Stimulated activated CD4-positive, alpha-beta T cell treated with anti-CD3 and anti-CD28 coated beads, Interleukin-4, amount 100 ng/mL, for 48 hours (primary cell): ENCODE measurements around the gene NPHP4.
A peak's percentile ranks its signal among the peaks of the same experiment; 100 is the strongest.
"Not testable (repeated sequence)": the region's sequence is repeated elsewhere in the genome, so short reads cannot be mapped to it uniquely, and the experiment has no call there.

Experiments
- DNase-seq, 2 donors: peaks; one replicate each; pipeline ENCODE4 v3.0.0-alpha.2; 2020; ENCODE audit warnings: low read depth in 2 of 2

NPHP4 gene

DNA sequence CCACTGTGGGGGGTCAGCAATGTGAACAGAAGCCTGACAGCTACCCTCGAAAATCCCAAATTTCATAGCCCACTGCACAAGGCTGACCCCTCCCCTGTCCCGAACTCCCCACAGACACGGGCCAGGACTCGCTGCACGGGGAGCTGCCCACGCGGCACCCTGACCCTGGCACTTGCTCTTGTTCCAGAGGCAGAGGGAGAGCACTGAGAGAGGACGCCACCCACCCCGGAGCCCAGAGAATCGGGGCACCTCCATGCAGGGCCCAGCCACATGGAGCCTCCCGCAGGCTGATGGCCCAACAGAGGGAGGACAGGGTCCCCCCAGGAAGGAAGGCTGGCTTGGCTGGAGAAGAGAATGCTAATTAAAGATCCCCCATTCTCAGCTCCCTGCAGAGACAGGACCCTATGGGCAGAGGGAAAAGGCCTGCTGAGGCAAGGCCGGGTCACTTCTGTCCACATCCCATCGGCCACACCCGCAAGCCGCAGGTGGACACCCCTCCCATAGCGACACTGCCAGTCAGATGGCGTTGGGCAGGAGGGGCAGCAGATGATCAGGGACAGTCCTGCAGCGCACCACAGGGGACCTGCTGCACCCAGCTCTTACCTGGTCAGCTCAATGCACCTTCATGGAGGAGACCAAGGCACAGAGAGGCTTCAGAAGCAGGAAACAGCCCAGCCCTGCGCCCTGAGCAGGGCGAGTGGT, 136.9 kb downstream of the NPHP4 start:
- DNase-seq: no peak

DNA sequence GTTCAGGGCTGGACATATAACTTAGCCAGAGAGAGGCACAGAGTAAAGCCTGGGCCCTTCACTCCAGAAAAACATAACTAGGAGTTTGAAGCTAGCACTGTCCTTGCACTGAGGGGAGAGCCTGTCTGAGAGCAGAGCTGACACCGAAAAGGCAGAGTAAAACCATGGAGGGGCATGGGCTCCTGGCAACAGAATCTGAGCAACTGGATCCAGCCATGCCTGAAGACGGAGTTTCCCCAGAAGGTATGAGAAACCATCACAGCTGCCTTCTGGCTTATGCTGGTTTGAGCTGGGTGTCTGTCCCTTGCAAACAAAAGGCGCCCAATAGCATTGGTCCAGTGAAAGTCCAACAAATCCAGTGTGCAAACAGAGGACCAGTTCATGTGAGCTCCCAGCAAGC, 137.5 kb downstream of the NPHP4 start:
- no peak for DNase-seq

DNA sequence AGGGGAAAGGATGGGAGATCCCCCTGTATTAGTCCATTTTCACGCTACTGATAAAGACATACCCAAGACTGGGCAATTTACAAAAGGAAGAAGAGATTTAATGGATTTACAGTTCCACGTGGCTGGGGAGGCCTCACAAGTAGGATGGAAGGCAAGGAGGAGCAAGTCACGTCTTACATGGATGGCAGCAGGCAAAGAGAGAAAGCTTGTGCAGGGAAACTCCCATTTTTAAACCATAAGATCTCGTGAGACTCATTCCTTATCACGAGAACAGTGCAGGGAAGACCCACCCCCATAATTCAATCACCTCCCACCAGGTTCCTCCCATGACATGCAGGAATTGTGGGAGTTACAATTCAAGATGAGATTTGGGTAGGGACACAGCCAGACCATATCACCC, 138.4 kb downstream of the NPHP4 start:
- DNase-seq: not testable (repeated sequence)

DNA sequence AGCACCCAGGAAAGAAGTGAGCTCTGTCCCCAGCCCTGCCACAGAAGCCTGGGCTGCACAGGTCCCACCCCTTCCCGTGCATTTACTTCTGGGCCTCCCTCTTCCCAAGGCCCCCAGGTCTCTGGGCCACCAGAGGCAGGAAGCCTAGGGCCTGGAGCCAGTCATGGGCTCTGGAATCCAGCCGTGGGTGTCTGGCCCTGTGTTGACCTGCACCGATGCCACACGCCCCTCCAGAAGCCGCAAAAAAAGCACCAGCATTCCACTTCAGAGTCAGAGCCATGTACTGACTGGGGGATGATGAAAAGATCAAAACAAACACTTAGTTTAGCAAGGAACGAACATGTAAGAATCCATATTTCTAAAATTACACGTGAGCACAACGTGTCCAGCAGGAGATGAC, 141.7 kb downstream of the NPHP4 start:
- no peak for DNase-seq

DNA sequence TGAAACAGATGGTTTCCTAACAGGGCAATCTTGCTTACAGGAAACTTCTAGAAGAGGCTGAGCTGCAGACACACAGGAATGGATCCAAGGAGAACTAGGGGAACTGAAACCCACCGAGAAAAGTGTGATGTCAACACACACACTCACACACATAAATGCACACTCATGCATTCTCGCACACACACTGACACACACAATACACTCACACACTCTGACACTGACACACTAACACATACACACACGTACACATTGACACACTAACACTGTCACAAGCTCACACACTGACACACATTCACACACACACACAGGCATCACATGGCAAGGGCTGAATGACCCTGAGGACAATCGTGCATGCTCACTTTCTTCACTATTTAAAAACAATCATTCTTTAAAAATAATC, 142.7 kb downstream of the NPHP4 start:
- no peak for DNase-seq

DNA sequence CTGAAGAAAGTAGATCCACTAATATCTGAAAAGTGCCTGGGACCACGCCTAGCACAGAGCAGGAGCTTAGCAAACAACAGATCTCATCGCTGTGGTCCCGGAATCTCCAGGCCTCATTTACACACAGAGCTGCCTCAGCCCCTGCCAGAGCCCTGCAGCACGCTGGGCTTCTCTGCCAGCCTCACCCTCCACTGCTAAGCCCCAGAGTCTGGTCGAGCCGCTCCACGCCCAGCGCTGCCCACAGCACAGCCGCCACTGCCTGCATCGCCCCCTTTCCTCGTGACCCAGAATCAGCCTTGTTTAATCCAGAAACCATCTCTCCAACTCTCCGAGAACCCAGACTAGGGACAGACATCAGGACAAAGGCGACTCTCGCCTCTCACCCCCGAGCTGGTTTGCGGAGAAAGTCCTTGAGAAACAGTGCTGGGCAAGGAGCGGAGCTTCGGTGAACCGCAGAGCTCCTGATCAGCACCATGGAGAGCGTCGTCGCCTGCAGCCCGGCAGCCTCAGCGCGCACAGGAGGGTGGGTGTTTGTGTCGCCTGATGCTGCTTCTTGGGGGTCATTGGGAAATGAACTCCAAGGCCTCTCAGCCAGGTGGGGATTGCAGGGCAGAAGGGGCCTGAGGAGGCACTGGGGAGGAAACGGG, 145.1 kb downstream of the NPHP4 start:
- peak in 1 of 2 donors; percentile 4 for DNase-seq

DNA sequence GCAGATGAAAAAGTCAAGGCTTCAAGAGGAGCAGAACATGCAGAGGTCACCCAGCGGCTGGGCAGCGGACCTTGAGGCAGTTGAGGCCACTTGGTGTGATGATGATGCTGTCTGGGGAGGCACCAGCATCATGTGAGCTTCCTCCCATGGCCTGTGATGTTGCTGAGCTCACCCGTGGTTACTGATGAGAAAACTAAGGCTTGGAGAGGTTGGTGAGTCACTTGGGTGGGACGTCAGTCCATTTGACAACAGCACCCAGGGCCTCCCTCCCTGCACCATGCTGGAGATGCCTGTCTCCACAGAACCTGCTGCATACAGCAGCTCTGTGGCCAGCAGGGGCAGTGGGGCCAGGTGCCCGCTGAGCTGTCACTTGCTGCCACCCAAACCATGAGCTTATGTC, 146.8 kb downstream of the NPHP4 start:
- DNase-seq: no peak

DNA sequence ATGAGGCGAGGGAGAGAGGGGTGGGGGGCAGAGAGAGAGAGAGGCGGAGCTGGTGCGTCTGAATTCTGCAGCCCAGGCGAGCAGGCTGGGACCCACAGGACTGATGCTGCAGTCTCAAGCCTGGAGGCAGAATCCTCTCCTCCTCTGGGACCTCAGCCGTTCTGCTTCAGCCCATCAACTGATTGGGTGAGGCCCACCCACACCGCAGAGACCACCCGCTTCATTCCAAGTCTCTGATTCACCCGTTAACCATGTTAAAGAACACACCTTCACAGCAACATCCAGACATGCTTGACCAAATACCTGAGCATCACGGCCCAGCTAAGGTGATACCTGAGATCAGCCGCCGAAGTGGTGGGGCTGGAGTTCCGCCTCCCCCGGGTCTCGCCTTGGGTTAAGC, 147.8 kb downstream of the NPHP4 start:
- no peak for DNase-seq

DNA sequence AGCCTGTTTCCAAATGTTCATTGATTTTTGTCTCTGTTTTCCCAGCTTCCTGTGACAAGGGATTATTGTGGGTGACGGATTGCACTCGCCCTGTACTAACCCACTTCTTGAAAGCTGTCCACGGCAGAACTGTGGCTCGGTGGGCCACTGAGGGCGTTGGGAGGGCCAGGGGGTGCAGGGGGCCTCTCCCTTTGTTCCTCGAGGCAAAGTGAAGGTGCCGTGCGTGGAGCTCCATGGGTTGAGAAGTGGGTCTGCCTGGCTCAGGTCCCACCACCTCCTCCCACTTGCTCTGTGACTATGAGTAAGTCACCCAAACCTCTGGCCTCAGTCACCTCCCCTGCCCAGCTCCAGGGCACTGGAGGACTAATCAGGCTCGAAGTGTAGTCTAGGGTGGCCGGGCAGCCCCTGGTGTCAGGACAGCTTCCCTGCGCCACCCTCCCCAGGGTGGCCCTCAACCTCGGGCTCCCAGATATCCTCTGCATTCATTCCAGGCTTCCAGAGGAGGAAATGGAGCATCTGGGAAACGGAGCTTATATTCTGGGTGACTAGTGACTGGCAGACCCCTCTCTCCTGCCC, 148.6 kb downstream of the NPHP4 start:
- DNase-seq: no peak

DNA sequence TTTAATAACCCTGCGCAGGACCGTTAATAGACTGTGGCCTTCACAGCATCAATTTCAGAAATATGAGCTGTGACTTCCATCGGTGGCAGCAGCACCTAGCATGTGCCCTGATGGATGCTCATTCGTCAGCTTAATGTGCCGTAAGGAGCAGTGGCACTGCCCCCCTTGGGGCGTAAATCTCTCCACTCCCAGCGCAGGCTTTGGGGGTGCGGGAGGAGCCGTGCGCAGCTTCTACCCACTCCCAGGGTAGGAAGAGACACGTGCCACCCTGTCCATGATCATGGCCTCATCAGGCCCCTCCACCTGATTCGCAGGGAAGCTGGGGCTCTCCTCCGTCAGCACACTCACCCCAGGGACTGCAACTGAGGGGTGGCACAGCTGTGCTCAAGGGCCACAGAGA, 149.5 kb downstream of the NPHP4 start:
- no peak for DNase-seq

DNA sequence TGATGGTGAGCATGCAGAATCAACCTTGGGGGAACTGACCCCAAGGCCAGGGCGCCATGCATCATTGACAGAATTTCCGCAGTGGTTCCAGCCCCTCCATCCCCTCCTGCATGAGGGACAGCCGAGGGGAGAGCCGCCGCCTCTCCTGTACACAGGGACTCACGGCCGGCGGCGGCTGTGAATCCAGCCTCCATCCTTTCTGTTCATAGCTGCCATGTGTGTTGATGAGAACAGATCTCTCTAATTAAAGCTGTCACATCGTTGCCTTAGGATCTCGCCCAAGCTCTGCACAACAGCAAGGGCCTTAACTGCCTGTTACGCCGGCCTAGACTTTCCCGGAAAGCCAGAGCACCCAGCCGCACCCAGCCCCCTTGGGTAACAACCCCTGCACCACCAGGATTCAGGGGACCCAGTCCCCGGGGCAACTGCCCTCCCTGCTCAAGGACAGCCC, 151.6 kb downstream of the NPHP4 start:
- no peak for DNase-seq

DNA sequence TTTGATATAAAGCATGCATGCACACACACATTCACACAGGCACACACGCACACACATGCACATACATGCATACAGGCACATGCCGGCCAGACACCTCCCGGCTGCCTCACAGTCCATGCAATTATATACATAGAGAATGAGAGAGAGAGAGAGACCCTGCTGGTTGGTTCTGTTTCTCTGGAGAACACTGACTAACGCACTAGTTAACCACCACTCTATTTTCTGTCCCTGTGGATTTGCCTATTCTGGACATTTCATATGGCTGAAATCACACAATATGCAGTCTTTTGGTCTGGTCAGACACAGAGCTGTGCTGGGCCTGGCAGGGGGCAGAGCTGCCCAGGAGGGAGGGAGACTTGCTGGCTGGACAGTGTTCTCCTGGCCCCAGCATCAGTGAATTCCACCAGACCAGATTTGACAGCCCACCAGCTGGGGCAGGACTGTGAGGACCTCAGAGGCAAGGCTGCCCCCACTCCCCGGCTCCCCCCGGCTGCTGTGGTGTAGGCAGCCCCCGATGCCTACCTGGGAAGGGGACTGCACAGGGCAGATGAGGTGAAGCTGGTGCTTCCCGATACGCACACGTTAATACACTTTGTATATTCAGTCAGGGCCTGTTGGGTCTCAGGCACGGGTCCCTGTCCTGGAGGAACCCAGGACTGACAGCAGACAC, 152.2 kb downstream of the NPHP4 start:
- DNase-seq: no peak

DNA sequence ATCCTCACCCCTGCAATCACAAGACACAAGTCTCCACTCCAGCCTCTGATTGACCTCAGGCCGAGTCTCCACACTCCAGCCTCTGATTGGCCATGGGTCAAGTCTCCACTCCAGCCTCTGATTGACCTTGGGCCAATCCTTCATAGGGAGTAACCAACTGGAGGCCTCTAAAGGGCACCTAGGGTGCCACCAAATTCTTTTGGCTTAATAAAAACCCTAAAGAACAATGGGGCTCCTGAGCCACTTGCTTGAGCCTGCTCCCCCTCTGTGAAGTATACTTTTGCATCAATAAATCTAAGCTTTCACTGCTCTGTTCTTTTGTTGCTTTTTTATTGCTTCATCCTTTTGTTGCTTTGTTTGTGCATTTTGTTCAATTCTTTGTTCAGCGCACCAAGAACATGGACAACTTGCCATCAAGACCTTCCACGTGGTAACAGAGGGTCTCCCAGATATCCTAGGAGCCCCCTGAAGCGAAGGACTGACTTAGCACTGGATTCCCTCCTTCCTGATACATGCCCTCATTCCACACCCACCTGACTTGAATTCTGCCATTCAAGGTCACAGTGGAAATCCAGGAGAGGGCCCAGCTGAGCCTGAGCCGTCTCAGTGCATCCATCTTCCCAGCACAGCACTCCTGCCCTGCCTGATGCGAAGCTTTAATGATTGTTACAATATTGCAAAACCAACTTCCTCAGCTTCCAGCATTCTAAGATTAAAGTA, 152.9 kb downstream of the NPHP4 start:
- DNase-seq: no peak

DNA sequence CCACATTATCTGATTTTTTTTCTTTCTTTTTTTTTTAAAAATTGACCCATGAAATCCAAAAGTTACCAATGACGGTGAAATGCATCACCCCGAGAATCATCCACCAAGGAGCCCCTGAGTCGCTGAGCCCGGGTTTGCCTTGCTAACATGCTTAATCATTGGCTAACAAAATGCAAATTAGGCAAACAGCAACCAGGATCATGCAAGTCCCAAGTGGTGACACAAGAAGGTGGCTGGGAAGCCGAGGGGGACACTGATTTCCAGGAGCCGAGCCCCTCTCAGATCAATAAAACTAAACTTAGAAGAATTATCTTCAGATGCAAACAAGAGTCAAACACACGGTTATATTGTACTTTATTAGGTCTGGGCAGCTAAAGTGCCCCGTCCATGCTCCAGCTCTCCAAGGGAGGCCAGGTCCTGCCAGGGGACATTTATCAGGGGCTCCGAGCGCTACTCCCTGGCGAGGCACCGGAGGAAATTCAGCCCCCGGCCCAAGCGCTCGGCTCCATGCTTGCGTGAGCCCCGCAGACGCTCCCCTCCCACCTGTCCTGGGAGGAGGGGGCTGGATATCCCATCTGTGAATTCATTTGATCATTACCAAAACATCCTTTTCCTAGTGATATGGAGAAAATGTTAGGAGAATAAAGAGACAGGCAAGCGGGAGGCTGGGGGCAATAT, 154.1 kb downstream of the NPHP4 start:
- no peak for DNase-seq

DNA sequence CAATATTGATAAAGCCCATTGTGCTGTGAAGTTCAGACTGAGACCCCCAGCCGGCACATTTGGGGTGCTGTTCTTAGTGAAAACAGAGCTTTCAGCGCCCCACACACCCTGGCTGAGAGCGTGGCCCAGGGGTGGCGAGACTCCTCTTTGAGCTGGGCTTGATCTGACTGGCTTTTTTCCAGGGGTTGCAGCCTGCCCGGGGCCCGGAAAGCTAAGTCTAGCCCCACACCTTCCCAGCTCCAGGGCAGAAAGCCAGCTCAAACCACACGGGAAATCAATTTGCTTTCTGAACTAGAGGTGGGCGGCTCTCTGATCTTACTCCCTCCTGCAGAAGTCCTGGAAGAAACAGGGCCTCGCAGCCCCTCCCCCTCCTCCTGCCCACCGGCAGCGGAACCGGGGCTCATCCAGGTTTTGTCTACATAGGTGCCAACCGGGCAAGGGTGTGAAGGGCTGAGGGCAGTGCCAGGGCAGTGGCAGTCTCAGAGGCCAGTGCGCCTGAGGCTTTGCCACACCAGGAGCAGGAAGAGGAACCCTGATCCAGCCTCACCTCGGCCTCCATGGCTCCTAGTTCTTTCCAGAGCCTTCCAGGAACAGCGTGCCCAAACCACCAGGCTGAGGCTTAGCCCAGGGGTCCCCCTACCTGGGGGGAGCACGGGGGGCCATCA, 155.3 kb downstream of the NPHP4 start:
- DNase-seq: no peak

DNA sequence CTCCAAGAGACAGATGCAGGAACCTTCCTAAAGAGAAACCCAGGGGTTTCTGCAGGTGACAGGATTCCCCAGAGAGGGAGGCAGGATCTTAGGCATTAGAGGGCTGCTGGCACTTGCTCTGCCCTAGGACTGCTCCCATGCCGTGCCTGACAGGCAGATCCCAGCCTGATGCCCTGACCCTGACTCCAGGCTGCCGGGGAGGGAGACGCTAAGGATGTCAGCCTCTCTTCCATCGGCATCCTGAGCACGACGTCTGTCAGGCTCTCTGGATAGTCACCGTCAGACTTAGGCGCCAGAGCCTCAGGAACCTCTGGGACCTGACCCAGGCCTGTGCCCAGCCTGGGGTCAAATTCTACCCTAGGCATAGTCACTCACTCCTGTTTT, 157.1 kb downstream of the NPHP4 start:
- DNase-seq: no peak

DNA sequence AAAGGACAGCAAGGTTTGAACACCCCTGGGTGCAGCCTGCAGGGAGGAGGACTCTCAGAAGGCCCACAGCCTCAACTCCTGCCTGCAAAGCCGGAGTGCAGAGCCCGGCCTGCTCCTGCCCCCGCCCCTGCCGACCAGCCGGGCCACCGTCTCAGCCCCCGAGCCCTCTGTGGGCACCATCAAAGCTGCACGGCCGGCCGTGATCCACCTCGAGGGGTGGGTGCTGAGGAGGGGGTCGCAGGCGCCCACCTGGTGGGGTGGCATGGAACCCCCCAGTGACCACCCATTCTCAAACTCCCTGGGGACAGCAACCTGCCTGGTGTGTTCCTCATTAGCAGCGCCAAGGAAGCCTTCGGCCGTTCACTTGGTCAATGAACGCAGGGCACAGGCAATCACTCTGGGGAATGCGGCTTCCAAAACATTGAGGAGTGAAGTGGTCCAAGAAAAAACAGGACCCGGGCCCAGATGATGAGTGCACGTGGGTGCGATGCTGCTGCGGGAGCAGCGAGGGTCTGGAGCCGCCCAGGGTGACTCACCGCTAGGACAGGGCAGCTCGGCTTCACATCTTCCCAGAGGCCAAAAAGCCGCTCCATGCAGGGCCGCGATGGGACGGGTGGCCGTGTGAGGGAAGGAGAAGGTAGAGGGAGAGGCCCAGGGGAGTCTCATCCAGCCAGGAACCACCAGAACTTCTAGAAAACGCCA, 157.6 kb downstream of the NPHP4 start:
- no peak for DNase-seq

DNA sequence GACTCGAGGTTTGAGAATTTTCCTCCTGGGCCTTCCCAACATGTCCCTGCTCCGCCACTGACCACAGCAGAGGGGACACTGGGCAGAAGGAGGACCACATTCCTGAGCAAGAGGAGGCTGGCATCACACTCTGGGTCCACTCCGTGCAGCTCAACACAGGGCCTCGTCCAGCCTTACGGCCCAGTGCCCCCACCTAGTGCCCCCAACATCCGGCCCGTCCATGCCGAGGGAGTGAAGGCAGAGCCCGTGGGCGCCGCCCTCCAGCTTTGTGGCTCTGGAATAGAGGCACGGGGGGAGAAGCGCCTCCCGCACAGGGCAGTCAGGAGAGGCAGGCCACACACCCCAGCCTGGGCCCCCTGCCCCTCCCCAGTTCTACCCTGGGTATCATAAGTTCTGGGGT, 158.3 kb downstream of the NPHP4 start:
- no peak for DNase-seq

DNA sequence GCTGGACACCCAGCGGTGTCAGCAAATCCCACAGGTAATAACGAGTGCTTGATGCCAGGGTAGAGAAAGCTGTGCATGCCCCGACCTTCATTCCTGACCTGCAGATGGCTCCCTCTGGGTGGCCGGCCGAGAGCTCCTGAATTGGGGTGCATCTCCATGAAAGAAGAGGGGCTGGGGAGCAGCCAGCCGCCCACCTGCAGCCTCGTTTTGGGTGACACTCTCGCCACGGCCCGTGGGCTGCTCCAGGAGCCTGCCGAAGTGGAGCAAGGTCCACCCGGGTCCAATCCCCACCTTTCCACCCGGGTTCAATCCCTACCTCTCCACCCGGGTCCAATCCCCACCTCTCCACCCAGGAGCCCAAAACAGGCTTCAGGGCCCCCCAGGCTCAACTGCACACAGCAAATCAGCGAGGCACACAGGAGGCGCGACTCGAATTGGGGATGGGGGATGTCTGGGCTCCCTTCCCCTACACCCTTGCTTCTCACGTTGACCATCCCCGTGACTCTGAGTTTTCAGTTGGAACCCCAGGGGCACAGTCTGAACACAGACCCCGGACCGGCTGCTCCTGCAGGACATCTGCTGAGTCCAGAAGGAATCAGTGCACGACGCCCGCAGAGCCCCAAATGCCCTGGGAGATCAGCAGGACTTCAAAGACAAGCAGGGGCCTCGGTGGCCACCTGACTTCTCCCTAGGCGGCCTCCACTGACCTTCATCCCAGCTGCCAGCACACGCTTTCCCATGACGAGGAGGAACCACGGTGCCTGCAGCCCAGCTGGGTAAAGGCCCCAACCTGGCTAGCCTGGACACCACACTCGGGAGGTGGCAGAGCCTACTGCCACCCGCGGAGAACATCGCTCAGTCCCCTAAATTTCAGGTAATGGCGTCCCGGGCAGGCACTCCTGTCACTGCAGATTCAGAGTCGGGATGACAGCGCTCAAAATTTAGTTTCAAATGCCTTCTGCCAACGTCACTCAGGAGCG, 159.0 kb downstream of the NPHP4 start:
- DNase-seq: no peak
